GM19438 (cell line): ENCODE data around the gene TTC23.

Experiments used
- ATAC-seq: cut with Tn5 transposase; IDR thresholded peaks from one replicate; pipeline ENCODE4 v1.9.1; 2021; ENCODE audit warnings: low read depth; ENCODE audit not compliant: unreplicated experiment

TTC23 gene

DNA sequence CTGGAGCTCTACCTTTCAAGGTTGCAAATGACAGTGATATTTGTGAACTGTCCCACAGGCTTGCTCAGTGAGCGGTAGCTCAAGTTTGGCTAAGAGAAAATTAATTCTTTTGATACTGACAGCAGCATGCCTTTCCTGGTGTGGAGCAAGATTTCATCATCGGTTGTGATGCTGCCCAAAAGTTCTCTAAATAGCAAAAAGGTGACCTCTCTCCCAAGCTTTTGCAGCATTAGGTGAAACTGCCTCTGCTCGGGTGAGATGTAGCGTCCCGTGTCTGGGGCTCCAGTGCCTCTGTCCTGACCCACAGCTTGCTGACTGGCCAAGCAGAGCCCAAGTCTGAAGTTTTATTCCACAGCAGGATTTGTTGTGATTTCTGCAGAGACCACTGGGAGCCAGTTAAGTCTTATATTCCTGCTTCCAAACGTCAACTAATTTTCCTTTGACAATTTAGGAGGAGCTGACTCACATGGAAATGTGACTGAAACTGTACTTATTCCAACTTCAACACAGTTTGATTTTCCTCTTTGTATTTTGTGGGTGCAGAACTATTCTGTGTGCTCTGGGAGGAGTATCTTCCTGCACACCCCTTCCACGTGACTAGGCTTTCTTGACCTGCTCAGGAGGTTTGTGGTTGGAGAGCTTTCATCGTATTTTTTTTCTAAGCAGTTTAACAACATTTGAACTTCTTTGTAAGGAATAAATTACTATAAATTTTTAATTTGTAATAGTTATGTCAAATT, 138.6 kb downstream of the TTC23 start:
- no peak for ATAC-seq

DNA sequence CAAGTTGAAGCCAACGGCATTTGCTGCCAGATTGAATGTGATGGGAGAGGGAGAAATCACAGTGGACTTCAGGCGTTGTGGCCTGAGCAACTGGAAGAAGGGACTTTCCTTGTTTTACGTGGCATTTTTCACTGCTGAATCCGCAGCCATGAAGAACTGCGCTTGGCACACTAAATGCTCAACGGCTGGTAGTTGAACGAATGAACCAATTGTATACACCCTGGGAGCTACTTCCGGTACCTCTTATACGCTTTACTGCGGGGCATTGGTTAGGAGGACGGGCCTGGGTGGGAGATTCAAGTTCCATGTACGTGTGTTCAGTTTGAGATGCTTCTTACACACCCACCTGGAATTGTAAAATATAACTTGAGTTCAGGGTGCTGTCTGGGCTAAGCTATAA, 139.3 kb downstream of the TTC23 start:
- no peak for ATAC-seq

GRCh38 chr15:99109555-99110021, 139.8 kb downstream of the TTC23 start:
- ATAC-seq, result no peak

DNA sequence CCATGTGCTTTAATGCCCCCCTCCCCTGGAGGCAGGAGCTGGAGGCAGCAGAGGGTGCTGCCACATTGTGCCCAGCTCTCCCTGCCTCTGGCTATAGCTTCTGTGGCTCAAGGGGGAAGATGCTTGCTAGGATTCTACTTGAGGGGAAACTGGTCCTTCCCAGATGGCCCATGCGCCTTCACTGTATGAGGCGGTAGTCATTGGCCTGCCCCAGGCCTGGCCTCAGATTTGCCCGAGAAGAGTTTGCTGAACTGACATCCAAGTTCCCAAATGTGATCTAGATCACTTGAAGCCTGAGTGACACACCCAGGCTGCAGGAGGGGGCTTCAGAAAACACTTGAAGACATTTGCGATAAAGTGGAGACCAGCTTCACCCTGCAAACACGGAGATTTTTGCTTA, 140.4 kb downstream of the TTC23 start:
- ATAC-seq, result no peak

- no peak for ATAC-seq
Measured at GRCh38 chr15:99106417-99107220, 142.8 kb downstream of the TTC23 start.

- peak; percentile 45 for ATAC-seq
Measured at GRCh38 chr15:99105514-99106341, 143.7 kb downstream of the TTC23 start.

DNA sequence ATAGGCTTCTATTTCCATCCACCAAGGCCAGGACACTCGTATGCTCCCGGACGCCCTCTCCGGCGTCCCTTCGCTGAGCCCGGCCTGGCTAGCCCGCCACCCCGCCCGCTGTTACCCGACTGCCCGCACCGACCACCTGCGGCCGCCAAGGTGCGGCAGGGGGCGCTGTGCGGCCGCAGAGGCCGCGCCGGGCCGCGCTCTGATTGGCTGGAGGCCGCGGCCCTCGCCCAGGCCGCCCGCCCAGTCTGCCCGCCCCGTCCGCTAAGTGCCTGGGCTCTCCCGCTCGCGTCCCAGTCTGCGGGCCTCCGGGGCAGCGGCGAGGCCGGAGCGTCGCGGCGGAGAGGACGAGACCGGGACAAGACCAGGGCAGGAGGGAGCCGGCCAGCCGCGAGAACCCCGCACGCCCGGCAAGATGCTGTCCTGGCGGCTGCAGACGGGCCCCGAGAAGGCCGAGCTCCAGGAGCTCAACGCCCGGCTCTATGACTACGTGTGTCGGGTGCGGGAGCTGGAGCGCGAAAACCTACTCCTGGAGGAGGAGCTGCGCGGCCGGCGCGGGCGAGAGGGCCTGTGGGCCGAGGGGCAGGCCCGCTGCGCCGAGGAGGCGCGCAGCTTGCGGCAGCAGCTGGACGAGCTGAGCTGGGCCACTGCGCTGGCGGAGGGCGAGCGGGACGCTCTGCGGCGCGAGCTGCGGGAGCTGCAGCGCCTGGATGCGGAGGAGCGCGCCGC, 144.4 kb downstream of the TTC23 start, which contains the start of gene SYNM:
Gene SYNM (plus strand): TSS at position 293 of the 726 bp plus-strand sequence. CDS start 120 bp downstream, at position 413.
- peak; percentile 60 for ATAC-seq

DNA sequence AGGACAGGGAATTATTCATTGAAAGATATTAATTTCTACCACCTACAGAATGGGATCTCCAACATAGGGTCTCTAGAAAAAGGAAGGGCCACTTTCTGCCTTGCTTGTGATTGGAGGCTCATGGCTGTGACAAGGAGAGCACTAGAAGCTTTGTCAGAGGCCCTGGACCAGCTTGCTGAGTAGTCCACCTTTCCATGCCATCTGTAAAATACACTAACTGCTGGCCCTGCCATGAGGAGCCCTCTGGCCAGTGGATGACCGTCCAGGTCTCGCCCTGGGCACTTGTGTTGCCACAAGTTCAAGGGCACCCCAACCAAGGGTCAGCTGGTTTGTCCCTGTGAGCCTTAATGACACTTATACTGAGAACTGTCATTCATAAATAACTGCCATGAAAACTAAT, 146.1 kb downstream of the TTC23 start:
- no peak for ATAC-seq

DNA sequence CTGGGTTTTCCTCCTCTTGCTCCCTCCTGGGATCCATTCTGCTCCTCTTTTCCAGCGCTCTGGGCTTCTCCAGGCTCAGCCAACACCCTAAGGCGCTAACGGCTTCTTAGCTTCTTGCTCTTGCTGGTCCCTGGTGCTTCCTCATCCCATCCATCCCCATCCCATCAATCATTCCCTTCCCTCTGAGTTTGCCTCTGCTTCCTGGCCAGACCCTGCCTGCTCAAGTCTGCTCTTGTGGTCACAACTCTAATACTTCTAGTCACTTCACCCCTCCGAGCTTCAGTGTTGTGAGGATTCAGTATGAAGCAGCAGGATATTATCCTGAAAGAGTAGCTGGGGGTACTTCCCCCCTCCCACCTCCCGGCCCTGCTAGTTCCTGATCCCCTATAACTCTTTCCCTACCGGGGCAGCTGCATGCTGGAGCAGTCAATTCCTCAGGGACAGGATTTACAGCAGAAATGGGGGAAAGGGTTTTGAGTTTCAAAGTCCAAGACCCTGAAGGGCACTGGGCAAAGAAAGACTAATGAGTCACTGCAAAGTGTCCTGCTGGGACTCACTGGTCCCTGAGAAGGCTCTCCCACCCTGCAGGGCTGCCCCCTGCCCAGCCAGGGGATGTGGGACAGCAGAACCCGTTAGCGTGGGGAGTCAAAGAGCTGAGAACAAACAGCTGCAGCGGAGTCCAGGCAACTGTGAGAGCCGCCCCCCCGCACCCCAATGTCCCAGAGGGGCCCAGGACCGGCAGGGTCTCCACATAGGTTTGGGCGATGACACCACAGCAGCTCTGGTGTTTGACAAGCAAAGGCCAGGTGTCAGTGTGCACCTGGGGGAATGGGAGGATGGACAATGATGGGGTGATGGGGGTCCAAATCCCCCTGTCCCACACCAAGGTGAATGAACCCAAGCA, 146.8 kb downstream of the TTC23 start:
- no peak for ATAC-seq

- no peak for ATAC-seq
Measured at GRCh38 chr15:99101501-99101900, 147.9 kb downstream of the TTC23 start.

DNA sequence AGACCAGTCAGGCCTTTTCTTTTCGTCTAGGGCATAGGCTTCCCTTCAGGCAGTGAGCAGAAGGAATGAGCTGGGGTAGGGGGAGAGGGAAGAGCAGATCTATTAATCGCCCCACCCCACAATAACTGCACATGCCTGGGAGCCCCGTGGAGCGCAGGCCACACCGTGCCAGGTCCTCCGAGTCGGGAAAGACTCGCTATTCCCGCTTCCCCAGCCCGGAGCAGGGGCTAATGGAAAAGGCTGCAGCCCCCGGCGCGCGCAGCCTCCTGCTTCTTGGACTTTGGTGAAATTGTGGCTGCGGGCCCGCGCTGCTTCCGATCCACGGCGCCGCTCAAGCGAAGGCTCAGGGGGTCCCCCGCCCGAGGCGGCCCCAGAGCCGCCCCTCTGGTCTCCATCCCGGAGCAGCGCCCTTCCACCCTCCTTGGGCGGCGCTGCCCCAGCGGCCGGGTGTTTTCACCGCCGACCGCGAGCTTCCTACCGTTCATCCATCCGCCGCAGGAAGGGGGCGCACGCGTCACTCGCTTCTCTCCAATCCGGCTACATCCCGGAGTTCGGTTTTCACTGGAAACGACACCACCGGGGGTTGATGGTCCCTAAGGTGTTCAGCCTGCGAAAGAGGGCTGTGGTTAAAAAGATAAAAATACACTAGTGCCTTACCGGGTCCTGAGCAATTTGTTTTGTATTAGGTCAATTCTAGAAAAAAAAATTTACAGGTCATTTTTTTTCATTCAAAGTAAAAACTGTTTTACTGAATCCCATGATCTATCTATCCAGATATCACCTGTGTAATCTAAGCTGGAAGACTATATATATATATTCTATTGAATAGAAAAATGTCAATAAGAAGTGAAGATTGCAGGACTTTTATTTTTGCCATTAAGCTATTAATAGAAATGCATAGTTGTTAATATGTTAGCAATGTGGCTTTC, 148.9 kb downstream of the TTC23 start:
- ATAC-seq, result no peak

- no peak for ATAC-seq
Measured at GRCh38 chr15:99099661-99100060, 149.7 kb downstream of the TTC23 start.

DNA sequence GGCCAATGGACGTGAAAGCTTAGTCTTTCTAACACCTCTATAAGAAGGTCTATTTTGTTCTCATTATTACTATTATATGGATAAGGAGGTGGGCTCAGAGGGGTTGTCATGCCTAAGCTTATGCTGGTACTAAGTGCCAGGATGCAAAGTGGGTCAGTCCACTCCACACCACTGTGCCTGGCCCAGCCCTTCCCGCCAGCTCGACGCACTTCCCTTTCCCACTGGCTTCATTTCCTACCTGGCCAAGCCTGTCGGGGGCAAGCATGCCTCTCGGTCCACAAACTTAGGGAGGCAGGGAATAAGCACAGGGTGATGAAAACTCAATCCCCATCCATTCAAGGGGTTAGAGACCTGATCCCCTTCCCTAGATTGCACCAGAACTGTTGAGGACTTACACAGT, 150.4 kb downstream of the TTC23 start:
- ATAC-seq, result no peak

GRCh38 chr15:99098426-99098825, 151.0 kb downstream of the TTC23 start:
- no peak for ATAC-seq

DNA sequence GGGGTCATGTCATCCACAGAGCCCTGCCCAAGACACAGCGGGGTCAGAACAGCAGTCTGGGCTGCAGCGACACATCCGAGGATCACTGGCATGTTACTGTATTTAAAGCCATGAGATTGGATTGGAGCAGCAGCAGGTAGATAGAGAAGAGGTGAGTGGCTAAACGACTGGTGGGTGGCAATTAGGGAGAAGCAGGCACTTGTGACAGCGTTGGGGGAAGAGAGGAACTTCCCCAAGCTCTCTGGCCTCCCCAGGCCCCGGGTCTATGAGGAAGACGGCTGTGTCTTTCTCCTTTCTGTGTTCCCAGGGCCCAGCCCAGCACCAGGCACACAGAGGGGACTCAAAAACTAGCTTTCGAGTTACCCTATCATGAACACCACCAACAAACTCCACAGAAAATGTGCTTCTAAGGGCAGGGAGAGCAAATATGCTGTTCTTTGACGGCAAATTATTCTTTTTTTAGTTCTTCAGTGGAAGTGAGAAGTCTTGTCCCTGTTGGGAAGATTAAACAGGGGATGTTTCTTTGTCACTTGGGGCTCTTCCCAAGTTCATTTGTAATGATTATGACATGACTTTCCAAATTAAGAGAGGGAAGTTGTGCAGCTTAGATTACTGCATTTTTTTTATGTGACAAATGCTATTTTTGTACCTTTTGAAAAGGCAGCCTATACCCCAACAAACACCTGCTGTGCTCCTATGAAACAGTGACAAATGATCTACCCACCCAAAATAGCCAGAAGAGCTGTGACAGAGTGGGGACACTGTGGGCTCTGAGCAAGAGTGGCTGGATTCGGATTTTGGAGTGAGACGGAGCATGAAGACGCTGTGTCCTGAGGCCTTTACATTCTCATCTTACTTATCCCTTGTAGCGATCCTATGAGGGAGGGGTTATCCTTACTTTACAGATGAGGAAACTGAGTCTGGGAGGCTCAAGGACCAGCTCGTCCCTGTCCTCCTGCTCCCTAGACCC, 151.7 kb downstream of the TTC23 start:
- ATAC-seq, result no peak

DNA sequence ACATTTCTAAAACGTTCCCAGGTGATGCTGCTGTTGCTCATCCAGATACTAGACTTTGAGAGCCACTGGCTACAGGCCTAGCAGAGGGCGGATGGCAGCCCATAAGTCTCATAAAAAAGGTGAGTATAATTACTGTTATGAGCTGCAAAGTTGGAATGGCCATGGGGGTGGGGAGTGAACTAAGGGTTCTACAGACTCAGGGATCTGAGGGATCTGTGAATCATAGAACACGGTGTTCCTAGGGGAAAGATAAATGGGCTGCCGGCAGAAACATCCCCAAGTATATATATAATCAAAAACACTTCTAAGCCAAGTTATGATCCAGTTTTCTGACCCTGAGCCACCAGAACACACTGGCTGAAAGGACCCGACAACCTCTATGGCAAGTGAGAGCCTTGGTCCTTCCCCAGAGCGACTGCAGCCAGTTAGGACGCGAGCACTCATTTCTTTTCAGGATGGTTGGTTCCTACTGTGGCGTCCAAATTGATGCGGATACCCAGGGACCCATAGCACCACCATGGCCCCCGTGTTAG, 152.4 kb downstream of the TTC23 start:
- no peak for ATAC-seq
